Effector CD8-positive, alpha-beta T cell (primary cell): ENCODE data around the gene KIF11.

ENCODE experiments used
- DNase-seq: peaks from one replicate; lab custom pipeline; 2025; lab: John Stamatoyannopoulos, UW

The KIF11 gene

DNA sequence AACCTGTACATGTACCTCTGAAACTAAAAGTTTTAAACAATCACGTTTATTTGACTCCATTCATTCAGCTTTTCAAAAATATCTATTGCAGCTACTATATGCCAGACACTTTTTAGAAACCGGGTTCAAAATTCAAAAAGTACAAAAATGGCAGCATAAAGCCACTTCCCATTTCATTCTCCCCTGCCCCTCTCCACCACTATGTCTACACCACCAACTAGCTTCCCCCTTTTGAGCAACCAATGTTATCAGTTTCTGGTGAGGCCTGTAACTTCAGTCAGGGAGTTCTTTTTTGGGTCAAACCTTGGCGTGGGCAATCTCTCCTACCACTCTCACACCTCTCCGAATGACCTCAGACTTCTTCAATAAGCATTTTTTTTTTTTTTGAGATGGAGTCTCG, 85.3 kb downstream of the KIF11 start:
- DNase-seq: no peak

DNA sequence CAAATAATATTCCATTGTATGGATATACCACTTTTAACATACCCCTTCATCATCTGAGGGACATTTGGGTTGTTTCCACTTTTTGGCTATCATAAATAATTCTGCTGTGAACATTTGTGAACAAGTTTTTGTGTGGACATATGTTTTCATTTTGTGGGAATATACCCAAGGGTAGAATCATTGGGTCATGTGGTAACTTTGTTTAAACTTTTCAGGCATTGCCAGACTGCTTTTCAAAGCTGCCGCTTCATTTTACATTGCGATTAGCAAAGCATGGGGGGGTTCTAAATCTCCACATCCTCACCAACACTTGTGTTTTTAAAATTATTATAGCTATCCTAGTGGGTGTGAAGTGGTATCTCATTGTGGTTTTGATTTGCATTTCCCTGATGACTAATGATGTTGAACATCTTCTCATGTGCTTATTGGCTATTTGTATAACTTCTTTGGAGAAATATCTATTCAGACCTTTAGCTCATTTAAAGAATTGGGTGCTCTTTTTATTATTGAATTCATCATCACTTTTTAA, 88.4 kb downstream of the KIF11 start:
- no peak for DNase-seq

DNA sequence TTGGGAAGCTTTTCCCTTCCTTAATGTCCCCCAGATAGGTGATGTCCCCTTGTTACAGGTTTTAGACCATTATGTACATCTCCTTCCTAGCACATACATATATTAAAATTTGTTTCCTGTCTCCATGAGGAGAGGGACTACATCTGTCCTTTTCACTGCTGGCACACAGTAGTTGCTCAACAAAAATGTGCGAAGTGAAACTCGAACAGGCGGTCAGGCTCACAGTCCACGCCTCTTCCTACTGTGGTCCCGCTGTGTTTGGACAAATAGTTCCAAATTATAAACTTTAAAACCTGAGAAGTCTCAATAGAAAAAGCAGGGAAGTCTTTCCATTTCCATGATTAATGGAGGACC, 95.6 kb downstream of the KIF11 start:
- DNase-seq: no peak

- no peak for DNase-seq
These were observed 96.2 kb downstream of the KIF11 start for GRCh38 chr10:92688927-92689662.

DNA sequence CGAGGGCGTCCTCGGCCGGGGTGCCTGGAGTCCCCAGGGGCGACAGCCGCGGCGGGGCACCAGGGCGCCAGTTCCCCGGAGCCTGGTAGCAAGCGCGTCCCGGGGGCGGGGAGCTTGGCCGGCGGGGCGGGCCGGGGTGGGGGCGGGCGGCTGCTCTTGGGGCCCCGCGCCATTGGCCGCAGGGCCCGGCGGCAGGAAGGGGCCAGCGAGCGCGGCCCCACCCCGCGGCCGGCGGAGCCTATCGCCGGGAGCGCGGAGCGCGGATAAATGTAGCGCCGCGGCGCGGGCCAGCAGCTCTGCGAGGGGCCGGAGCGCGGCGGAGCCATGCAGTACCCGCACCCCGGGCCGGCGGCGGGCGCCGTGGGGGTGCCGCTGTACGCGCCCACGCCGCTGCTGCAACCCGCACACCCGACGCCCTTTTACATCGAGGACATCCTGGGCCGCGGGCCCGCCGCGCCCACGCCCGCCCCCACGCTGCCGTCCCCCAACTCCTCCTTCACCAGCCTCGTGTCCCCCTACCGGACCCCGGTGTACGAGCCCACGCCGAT, 96.8 kb downstream of the KIF11 start, which contains the start of gene HHEX:
Gene HHEX, plus strand, starts transcription at position 293 of the 548 bp plus-strand sequence. Its CDS starts 32 bp downstream, at position 325.
- DNase-seq: no peak

- DNase-seq: no peak
These were observed 97.4 kb downstream of the KIF11 start for GRCh38 chr10:92690211-92690914.

GRCh38 chr10:92690915-92691590, 98.1 kb downstream of the KIF11 start:
- no peak for DNase-seq

GRCh38 chr10:92691591-92692079, 98.7 kb downstream of the KIF11 start:
- no peak for DNase-seq

DNA sequence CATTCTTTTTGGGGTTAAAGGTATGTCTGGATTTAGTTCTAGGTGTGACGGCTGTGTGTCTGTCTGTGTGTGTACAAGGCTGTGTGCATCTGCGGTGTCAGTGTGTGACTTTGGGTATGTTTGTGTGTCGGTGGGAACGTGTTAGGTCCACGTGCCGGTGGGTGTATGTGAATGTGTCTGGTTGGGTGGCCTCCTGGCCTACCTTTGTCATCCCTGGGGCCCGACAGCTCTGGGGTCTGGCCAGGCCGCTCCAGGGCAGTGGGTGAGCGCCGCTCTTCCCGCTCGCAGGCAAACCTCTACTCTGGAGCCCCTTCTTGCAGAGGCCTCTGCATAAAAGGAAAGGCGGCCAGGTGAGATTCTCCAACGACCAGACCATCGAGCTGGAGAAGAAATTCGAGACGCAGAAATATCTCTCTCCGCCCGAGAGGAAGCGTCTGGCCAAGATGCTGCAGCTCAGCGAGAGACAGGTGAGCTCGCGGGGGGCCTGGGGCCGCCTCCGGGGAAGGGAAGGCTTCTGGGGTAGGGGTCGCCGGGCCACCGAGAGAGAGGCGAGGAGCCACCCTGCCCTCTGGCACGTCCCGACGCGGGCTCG, 99.2 kb downstream of the KIF11 start:
- DNase-seq: no peak

DNA sequence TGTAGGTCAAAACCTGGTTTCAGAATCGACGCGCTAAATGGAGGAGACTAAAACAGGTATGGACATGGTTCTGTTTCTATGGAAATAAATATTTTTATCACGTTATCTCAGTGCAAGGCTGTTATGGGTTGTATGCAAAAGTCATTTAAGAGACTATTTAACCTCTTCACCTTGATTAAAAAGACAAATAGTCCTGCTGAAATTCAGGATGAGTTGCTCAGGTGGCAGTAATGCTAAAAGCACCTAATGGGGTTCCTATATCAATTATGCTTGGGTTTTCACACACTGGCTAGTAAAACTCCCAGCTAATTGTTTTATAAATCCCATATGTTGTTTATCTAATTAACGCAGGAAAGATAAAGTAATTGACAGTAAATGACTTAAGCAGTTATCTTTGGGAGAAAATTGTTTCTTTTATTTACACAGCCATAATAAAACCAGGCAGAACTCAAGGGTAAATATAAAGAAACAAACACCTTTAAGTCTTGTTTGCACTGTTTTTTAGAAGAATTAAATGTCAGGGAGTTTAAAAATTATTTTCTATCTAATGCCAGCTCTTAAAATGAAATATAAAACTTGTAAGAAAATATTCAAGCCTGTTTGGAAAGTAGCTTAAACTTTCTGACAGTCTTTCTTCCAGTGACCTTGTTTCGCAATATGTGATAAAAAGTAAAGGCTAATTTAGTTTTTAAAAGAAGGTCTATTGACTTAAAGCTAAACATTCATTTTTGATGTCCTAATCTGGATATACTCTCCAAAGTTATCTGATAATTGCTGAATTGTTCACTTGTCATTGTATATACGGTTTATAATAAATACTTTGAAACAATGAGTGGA, 100.0 kb downstream of the KIF11 start:
- no peak for DNase-seq

- DNase-seq: no peak
These were observed 100.6 kb downstream of the KIF11 start for GRCh38 chr10:92693534-92693893.

- DNase-seq: no peak
These were observed 103.0 kb downstream of the KIF11 start for GRCh38 chr10:92695679-92696605.

DNA sequence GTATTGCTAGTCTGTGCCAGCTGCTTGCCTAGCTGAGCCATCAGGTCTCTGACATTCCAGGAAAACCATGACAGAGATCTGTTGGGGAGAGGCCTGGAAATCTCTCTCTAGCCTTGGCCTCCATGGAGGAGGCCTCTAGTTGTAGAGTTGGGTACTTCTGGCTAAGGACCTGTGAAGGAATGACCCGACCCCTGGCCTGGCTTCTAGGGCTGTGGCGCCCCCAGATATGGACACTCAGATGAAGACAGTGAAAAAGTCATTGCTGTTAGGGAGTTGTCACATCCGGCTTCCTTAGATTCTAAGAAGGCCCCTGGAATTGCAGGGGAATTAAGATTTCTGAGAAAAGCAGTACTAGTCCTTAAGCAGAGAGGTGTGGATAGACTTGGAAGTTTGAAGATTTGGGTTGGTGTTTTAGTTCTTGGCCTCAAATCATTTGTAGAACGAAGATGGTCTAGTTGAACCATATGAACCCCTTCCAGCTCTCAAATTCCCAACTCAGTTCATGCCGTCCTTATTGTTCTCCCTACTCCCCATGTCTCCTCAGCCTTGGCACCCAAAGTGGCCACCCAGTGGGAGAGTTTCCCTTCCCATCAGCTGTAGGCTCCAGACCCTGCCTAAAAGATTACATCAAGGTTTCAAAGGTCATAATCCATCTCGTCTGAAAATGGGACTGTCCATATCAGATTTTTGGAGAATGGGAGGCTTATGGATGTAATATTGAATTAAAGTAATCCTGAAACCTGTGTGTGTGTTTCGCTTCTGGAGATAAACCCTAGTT, 103.9 kb downstream of the KIF11 start:
- no peak for DNase-seq

GRCh38 chr10:92697663-92698511, 105.0 kb downstream of the KIF11 start:
- DNase-seq: no peak

- no peak for DNase-seq
These were observed 106.2 kb downstream of the KIF11 start for GRCh38 chr10:92699193-92699517.

GRCh38 chr10:92699518-92700381, 106.8 kb downstream of the KIF11 start:
- DNase-seq: no peak

DNA sequence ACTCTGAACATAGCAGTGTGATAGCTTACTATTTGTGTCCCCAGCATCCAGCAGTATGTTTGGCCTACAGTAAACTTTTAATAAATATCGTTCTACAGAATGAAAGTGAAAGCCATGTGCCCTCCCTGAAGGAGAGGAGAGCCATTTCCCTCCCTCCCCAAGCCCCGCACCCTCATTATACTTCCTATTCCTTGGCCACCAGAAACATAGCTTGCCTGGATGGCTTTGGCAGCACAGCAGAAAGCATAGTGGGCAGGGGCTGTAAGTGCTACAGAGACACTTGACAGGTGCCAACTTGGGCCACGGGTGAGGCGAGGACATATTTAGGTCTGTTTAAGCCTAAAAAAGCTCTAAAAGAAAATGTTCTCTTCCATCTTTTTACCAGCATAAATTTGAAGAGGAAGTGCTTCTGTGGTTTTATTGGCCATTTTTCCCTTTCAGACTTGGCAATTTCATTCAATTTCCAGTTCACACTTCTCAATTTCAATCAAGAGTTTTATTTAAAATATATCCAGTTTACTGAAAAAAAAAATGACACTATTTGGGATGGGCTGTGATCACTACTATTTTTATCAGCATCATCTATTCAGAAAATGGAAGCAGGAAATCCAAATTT, 109.5 kb downstream of the KIF11 start:
- no peak for DNase-seq
